ENCODE data around the gene CYP4F3.
A peak's percentile ranks its signal among the peaks of the same experiment; 100 is the strongest.
"Not testable (repeated sequence)": the region's sequence is repeated elsewhere in the genome, so short reads cannot be mapped to it uniquely, and the experiment has no call there.

The CYP4F3 gene

DNA sequence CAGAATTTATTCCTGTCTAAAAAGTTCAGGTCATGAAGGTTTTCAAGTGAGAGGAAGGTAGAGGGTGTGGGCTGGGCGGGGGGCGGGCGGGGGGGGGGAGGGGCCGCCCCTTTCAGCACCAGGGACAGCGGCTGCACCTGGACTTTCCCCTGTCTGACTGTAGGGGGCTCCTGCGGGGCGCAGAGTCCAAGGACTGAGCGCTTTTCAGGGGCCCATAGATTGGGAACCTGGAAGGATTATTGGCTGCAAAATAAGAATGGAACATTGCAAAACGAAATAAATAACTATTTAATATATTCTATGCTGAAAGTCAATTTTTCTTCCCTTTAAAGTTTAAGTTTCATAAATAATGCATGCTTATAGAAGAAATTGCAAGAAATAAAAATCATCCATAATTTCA, 8.9 kb upstream of the CYP4F3 start:
- DNase-seq = no peak

DNA sequence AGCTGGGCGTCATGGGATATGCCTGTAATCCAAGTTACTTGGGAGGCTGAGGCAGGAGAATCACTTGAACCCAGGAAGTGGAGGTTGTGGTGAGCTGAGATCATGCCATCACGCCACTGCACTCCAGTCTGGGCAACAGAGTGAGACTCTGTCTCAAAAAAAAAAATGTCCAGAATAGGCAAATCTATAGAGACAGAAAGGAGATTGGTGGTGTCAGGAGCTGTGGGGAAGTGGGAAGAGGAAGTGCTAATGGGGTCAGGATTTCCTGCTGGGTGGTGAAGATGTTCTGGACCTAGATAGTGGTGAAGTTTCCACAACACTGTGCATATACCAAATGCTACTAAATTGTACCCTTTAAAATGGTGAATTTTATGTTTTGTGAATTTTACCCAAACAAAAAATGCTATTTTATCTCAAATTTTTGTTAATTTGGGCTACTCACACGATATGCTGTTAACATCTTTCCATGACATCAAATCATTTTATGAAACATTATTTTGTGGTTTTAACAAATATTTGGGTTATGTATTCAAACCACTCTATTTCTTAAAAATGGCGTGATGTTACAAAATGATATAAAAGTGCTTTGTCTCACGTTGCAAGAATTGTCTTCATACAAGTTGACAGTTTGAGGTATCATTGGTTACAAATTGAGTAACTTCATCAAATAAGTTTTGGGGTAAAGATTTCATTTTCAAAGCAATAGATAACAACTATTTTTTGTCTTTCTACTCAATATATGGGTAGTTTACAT, 7.4 kb upstream of the CYP4F3 start:
- DNase-seq = peak in 1 of 14 donors; percentile 2

- DNase-seq = no peak
These were observed 6.6 kb upstream of the CYP4F3 start for GRCh38 chr19:15634105-15634504.

- no peak for DNase-seq
These were observed 5.5 kb upstream of the CYP4F3 start for GRCh38 chr19:15635016-15635805.

DNA sequence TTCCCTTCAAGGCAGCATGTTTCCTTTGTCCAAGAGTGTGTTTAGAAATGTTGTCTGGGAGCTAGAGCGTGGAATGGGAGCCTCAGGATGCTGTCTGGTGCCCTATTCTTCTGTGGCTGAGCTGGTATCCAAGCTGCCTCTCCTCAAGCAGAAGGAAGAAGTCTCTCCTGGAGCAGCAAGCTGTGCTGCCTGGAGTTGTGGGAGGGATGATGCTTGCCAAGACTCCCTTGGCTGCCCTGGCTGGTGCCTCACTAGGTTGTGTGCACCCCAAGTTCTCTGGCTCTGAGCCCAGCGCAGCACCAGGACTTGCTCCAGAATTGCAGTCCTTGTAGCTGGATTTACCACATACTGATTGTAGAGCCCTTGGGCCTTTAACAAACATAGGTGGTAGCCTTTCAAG, 4.7 kb upstream of the CYP4F3 start:
- DNase-seq = peak in 7 of 14 donors; percentile 2 to 43 (median 34)

DNA sequence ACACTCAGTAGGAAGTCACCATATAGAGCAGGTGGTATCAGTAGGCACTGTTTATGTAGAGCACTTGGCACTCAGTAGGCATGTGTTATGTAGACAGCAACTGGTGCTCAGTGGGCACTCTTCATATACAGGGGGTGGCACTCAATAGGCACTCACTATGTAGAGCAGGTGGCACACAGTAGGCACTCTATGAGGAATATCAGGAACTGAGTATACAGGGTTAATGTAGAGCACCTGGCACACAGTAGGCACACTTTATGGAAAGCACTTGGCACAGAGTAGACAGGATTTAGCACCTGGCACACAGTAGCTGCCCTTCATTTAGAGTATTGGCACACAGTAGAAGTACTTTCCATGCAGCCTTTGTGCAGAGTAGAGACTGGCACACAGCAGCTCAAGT, 1.1 kb upstream of the CYP4F3 start:
- no peak for DNase-seq

GRCh38 chr19:15640904-15641597, 354 bp downstream of the CYP4F3 start:
- DNase-seq = peak in 1 of 14 donors; percentile 31

DNA sequence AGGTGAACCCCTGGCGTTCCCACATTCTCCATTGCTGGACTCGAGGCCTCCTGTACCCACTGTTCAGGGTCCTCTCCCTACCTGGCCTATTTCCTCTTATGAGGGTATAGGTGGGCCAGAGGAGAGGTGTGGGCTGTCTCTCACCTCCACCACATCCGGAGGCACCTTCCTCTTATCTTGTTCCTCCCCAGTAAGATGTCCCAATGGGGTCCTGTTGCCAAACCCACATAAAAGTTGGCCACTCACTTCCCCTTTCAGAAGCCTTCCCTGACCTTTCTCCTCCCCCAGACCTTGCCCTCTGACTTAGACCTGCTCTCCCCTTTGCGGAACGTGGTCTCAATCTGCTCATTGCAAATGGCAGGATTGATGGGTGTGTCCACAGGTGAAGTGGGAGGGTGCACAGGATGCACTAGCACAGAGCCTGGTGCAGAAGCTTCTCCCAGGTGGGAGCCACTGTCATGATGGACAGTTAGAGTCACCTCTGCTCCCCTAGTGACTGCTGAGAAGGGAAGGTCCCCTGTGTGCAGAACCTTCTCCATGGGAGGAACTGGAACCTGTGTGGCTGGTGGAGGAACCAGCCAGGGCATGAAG, 1.3 kb downstream of the CYP4F3 start:
- no peak for DNase-seq

GRCh38 chr19:15642807-15643206, 2.1 kb downstream of the CYP4F3 start:
- DNase-seq = no peak

GRCh38 chr19:15643387-15643786, 2.7 kb downstream of the CYP4F3 start:
- DNase-seq = no peak

DNA sequence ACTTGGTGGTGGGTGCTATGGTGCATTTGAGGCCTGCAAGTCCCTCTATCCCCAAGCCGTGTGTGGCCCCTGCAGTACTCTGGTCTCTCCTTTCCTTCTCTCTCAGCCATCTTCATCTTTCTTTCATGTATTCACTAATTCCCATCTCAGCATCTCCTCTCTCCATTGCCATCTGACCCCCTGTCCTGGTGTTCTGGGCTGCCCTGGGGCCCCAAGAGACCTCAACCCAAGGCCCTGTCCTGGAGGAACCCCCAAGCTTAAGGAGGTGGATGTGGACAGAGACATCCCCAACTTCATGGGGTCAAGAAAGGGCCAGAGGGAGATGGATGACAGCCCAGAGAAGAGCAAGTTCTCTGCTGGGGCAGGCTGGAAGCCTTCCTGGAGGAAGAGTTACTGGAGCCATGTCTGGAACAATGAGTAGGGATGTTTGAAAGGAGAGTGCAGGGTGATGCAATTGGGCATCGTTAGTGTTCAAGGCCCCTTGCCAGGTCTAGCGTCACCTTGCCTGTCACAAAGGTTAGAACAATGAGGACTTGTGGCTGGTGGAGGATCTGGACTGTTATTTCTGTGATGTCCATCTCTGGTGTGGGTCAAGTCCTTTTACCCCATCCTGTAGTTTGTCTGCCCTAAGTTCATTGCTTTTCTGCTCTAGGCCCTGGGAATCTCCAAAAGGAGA, 3.5 kb downstream of the CYP4F3 start:
- DNase-seq = no peak

- no peak for DNase-seq
These were observed 4.1 kb downstream of the CYP4F3 start for GRCh38 chr19:15644816-15645215.

- no peak for DNase-seq
These were observed 8.8 kb downstream of the CYP4F3 start for GRCh38 chr19:15649526-15649925.

DNA sequence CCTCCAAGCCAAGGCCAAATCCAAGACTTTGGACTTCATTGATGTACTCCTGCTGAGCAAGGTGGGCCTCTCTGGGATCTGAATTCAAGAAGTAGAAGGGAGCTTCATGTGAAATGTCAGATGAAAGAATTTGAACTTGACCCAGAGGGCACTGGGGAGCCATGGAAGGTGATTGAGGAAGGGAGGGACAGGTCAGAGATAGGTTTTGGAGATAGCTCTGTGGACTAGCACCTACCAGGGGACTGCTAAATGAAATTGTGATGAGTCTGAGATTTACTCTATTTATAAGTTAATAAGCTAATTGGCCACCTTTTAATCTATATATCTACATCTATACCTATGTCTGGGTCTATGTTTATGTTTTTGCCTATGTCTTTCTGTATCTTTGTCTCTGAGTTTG, 9.4 kb downstream of the CYP4F3 start:
- not testable (repeated sequence) for DNase-seq

DNA sequence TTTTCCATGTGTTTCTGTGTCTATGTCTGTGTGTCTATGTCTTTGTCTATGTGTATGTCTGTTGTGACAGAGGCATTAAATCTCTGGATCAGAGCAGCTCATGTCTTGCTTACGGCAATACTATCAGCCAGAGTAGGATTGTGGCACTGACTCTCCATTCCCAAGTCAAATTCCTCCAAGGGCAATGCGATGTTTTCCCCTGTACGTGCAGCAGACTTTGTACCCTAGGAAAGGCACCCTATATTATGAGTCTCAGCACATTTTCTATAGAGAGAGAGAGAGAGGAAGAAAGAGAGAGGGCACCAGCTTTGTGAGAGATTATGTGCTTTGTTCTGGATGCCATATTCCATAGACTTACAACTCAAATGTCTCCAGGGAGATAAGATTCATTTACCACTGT, 11.1 kb downstream of the CYP4F3 start:
- DNase-seq = no peak

DNA sequence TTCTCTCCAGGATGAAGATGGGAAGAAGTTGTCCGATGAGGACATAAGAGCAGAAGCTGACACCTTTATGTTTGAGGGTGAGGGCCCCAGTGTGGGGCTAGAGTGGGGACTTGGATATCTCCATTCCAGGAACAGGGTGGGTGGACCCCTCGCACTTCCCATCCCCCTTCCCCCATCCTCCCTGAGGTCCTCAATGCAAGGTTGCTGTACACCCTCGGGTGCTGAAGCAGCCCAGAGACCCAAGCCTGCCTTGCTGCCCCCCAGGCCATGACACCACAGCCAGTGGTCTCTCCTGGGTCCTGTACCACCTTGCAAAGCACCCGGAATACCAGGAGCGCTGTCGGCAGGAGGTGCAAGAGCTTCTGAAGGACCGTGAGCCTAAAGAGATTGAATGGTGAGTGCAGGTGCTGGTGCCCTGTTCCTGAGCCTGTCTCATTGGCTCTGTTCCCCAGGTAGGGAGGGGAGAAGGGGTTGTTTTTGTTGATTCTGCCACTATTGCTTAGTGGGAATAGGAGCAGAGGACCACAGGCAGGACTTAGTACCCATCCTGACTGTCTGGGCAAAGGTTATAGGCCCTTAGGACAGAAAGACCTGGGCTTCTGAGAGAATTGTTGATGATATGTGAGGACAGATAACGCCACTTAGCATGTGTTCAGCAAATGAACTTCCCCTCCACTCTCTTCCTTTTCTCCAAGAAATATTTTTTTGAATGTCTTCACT, 12.0 kb downstream of the CYP4F3 start:
- DNase-seq = no peak

GRCh38 chr19:15656467-15656866, 15.8 kb downstream of the CYP4F3 start:
- DNase-seq = no peak

- DNase-seq = no peak
These were observed 22.6 kb downstream of the CYP4F3 start for GRCh38 chr19:15663247-15663646.

DNA sequence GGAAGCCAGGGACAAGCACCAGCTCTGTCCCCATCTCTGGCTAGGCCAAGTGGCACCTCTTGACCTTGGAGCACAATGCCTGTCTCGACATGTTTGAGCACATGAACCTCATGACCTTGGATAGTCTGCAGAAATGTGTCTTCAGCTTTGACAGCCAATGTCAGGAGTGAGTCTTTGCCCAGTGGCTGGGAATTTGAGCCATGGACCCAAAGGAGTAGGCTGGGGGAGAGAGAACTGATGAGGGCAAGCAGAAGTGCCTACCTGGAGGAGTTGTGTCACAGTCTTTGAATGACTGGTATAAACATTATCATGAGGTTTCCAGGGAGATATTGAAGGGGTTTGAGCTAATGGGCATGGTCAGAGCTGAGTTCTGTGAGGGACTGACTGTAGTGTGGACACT, 25.5 kb downstream of the CYP4F3 start:
- DNase-seq = no peak

DNA sequence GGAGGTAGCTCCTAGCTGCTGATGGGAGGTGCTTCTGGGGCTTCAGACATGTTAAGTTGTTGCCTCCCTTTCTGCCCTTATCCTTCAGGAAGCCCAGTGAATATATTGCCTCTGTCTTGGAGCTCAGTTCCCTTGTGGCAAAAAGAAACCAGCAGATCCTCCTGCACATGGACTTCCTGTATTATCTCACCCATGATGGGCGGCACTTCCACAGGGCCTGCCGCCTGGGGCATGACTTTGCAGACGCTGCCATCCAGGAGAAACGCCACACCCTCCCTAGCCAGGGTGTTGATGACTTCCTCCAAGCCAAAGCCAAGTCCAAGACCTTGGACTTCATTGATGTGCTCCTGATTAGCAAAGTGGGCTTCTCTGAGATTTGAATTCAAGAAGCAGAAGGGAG, 26.2 kb downstream of the CYP4F3 start:
- DNase-seq = no peak

DNA sequence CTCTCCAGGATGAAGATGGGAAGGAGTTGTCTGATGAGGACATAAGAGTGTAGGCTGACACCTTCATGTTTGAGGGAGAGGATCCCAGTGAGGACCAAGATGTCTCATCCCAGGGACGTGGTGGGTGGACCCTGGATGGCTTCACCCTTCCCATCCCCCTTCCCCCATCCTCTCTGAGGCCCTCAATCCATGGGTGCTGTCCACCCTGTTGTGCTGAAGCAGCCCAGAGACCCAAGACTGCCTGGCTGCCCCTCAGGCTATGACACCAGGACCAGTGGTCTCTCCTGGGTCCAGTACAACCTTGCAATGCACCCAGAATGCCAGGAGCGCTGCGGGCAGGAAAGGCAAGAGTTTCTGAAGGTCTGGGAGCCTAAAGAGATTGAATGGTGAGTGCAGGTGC, 28.7 kb downstream of the CYP4F3 start:
- DNase-seq = no peak

DNA sequence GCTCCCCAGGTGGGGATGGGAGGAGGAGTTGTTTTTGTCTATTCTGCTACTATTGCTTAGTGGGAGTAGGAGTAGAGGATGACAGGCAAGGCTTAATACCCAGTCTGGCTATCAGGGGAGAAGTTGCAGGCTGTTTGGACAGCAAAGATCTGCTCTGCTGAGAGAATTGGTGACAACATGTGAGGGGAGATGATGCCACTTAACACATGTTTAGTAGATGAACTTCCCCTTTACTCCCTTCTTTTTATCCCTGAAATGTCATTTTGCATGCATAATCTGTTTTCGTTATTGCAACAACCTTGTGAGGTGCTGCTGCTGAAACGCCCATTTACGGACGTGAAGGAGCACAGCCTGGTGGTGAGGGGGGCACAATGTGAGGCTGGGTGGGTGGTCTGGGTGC, 29.2 kb downstream of the CYP4F3 start:
- DNase-seq = no peak

All from C1 segment of cervical spinal cord (tissue), 14 donors.